GM12878 (cell line): ENCODE data around the gene GNLY. TPM values are rescaled to one million over a fixed set of nuclear protein-coding genes. Genes with fewer than 3 reads are reported as not detected.
A peak's percentile ranks its signal among the peaks of the same experiment; 100 is the strongest.

Source experiments
- ATAC-seq: fragments of 200-7000 bp; cut with Tn5 transposase; 3 replicates; pipeline ENCODE4 v1.9.1; 2020; ENCODE audit warnings: mild to moderate bottlenecking, moderate library complexity
- BruUV-seq: library from RNA; stranded (reverse); fragments of 400-500 nt; replicated peaks from 2 replicates; lab custom pipeline; 2021; lab: Mats Ljungman, UMichigan
- CTCF ChIA-PET: fragments of 300-600 bp; sonication (Branson Sonifier 250); formaldehyde crosslinking; extraction: SDS; loops from one replicate; lab custom pipeline; 2021; ENCODE audit warnings: inconsistent platforms; lab: Yijun Ruan, JAX
- POLR2A ChIA-PET: fragments of 350-600 bp; formaldehyde crosslinking; extraction: SDS; loops from one replicate; lab custom pipeline; 2021; ENCODE audit warnings: inconsistent platforms; lab: Charles Lee
- RAD21 ChIA-PET: fragments of 300-600 bp; sonication (Branson Sonifier 250); formaldehyde crosslinking; loops from one replicate; lab custom pipeline; 2023; ENCODE audit warnings: antibody characterized with exemption; ENCODE audit not compliant: unreplicated experiment; lab: Charles Lee
- SMC1A ChIA-PET: fragments of 300-600 bp; sonication (Branson Sonifier 250); formaldehyde crosslinking; loops from one replicate; lab custom pipeline; 2023; ENCODE audit not compliant: unreplicated experiment, uncharacterized antibody; lab: Charles Lee
- DNase-seq: peaks from one replicate; pipeline ENCODE4 v3.0.0-alpha.2; 2011; ENCODE audit warnings: low read depth, low spot score
- FAIRE-seq: peaks from 3 replicates; lab custom pipeline; 2011; peaks lifted over from hg19 to GRCh38; lab: Jason Lieb, UNC
- H2AFZ ChIP-seq: 2 replicates; pipeline ENCODE4 v1.6.0; 2011; ENCODE audit warnings: low read depth, low read length, control low read depth; ENCODE audit not compliant: control insufficient read depth
- H3K27ac ChIP-seq: 2 replicates; pipeline ENCODE4 v1.5.1; 2011; ENCODE audit warnings: control low read depth; ENCODE audit not compliant: control insufficient read depth, insufficient read depth
- H3K27me3 ChIP-seq, 2 experiments: replicated peaks in 1 of 2; 2 replicates each; pipeline versions ENCODE4 v1.6.0 to v1.6.1; 2011; ENCODE audit warnings: low read length in 1 of 2; ENCODE audit not compliant: control insufficient read depth in 2 of 2, insufficient read depth in 2 of 2
- H3K36me3 ChIP-seq, 2 experiments: 2 replicates each; pipeline ENCODE4 v1.5.1; 2011; ENCODE audit warnings: low read length in 1 of 2; ENCODE audit not compliant: control insufficient read depth in 2 of 2, insufficient read depth in 2 of 2
- H3K4me1 ChIP-seq: 2 replicates; pipeline ENCODE4 v1.6.1; 2011; ENCODE audit warnings: mild to moderate bottlenecking, low read length, moderate library complexity, mixed read lengths; ENCODE audit not compliant: control insufficient read depth, insufficient read depth
- H3K4me2 ChIP-seq: 2 replicates; pipeline ENCODE4 v1.6.0; 2011; ENCODE audit warnings: control low read depth; ENCODE audit not compliant: control insufficient read depth, insufficient read depth
- H3K4me3 ChIP-seq: fragments of 200-600 bp; sonication (generic); 2 replicates; pipeline ENCODE4 v1.5.1; 2016
- H3K79me2 ChIP-seq: 2 replicates; pipeline ENCODE4 v1.6.0; 2011; ENCODE audit warnings: low read length; ENCODE audit not compliant: control insufficient read depth, insufficient read depth
- H3K9ac ChIP-seq: 2 replicates; pipeline ENCODE4 v1.8.0; 2011; ENCODE audit warnings: low read length, control low read depth, mixed read lengths; ENCODE audit not compliant: control insufficient read depth, insufficient read depth
- H3K9me3 ChIP-seq: replicated peaks from 3 replicates; pipeline ENCODE4 v1.5.1; 2011; ENCODE audit warnings: mild to moderate bottlenecking, low read length; ENCODE audit not compliant: control insufficient read depth, insufficient read depth
- H4K20me1 ChIP-seq: 2 replicates; pipeline ENCODE4 v1.6.0; 2011; ENCODE audit not compliant: control insufficient read depth, insufficient read depth
- BCL11A ChIP-seq: IDR thresholded peaks from 2 replicates; pipeline ENCODE4 v1.6.1; 2011; ENCODE audit warnings: low read depth, low read length
- HDAC2 ChIP-seq: fragments of 200-600 bp; sonication (generic); IDR thresholded peaks from 2 replicates; pipeline ENCODE4 v1.6.1; 2017
- MYB ChIP-seq: fragments of 150-350 bp; IDR thresholded peaks from 2 replicates; pipeline ENCODE4 v1.6.1; 2014; ENCODE audit warnings: mild to moderate bottlenecking, low read depth, low read length, borderline replicate concordance
- NFYB ChIP-seq: IDR thresholded peaks from 2 replicates; pipeline ENCODE4 v1.6.1; 2011; ENCODE audit warnings: low read depth, mild to moderate bottlenecking, low read length, improper control_type of control experiment, moderate library complexity; ENCODE audit not compliant: insufficient read depth
- POU2F2 ChIP-seq: IDR thresholded peaks from 3 replicates; pipeline ENCODE4 v1.6.1; 2011; ENCODE audit warnings: low read depth, mild to moderate bottlenecking, low read length, borderline replicate concordance
- ZNF24 ChIP-seq: fragments of 450-650 bp; IDR thresholded peaks from 2 replicates; pipeline ENCODE4 v1.6.1; 2017; ENCODE audit warnings: antibody characterized with exemption, mild to moderate bottlenecking
- WGBS: methylation state at CpG from one replicate; pipeline ENCODE4 v1.1.6; 2016; ENCODE audit warnings: low lambda C conversion rate; ENCODE audit not compliant: insufficient replicate concordance, insufficient coverage; ENCODE audit errors: missing lambda C conversion rate; 5-methylcytosine and 5-hydroxymethylcytosine counted together
- in situ Hi-C: fragments of 300-500 bp; cut with MboI; formaldehyde crosslinking; loops from 9 replicates; pipeline ENCODE4 v1.14.3; 2018; ENCODE audit warnings: mixed read lengths
- intact Hi-C: fragments of 100-400 bp; cut with micrococcal nuclease; formaldehyde crosslinking; loops from one replicate; pipeline ENCODE4 v1.14.2; 2022; ENCODE audit not compliant: unreplicated experiment
- polyA plus RNA-seq, 11 experiments: library from polyadenylated mRNA; depleted of rRNA in 4 of 11; unstranded in 6 of 11; stranded (reverse) in 5 of 11; fragments of >200 nt; fragmentation: Nextera tagmentation in 4 of 11; fragmentation: Illumina TruSeq in 1 of 11; extraction: Ambion mirVana in 4 of 11; extraction: Trizol in 1 of 11; gene quantifications; 1 replicate in 1 of 11; 2 replicates in 10 of 11; pipeline versions ENCODE4 v1.2.1 to v1.2.3, GENCODE V29; 2011 to 2016; ENCODE audit warnings: inconsistent platforms in 2 of 11, missing spikeins in 2 of 11, low read depth in 1 of 11
- total RNA-seq, 4 experiments: library from RNA; depleted of rRNA in 3 of 4; stranded (reverse); fragments of >200 nt in 3 of 4; fragmentation: Illumina TruSeq in 1 of 4; extraction: Trizol in 1 of 4; gene quantifications; 2 replicates each; pipeline versions ENCODE4 v1.2.1 to v1.2.3, GENCODE V29; 2013 to 2021

Gene GNLY
- total and polyA plus RNA-seq, 10 of the 15 experiments (the other 5 are each of a cell fraction or from before 2014, with no cell fraction given) = 0.18 to 0.42 TPM; not detected in 8

GRCh38 chr2:85736456-85737355 lies 42.5 kb downstream of the GNLY start:
- SMC1A ChIA-PET = interaction anchor here (0.7 to 2.6 kb wide), 7 partner anchors 9 to 77 kb away, joined by 3 to 9 read pairs (median 3); no protein-coding TSS in a partner anchor
- 9% methylated on average over 7 of the region's 7 CpGs for WGBS

GRCh38 chr2:85737481-85737880 lies 43.3 kb downstream of the GNLY start:
- TF ChIP-seq HDAC2 = no peak
- TF ChIP-seq NFYB = 0 out of 2 replicates have a peak, but pooled peaks have one; percentile 33
- H3K9ac ChIP-seq = no peak overlapping the region
- WGBS = 25% methylated on average over 4 of the region's 4 CpGs
- BruUV-seq = no TSS peak
- H3K36me3 ChIP-seq = no peaks in the 10 kb centered on the region
- DNase-seq = no peak
- peaks cover 0 to 10% of the 10 kb centered on the region in 2 experiments; a peak in 2 of 4 replicates for H3K27me3 ChIP-seq
- H3K27ac ChIP-seq = no peak overlapping the region
- SMC1A ChIA-PET = interaction anchor here (1.4 to 2.6 kb wide), 4 partner anchors 8 to 76 kb away, joined by 3 to 9 read pairs (median 4); no protein-coding TSS in a partner anchor
- H3K79me2 ChIP-seq = no peaks in the 10 kb centered on the region
- no peak overlapping the region for H3K4me3 ChIP-seq
- POLR2A ChIA-PET = interaction anchor here (0.5 to 1.3 kb wide), 3 partner anchors 8 to 714 kb away, joined by 3 to 7 read pairs (median 4); no protein-coding TSS in a partner anchor
- no peak overlapping the region for H2AFZ ChIP-seq
- intact Hi-C loops (no loop called here), in situ Hi-C loops (loop anchor here (10.0 kb wide), 1 partner anchor 337 kb away; no protein-coding TSS in a partner anchor)
- CTCF ChIA-PET = interaction anchor here (1.0 to 6.8 kb wide), 4 partner anchors 9 to 76 kb away, joined by 5 to 45 read pairs (median 6); no protein-coding TSS in a partner anchor
- no peak for ATAC-seq
- H4K20me1 ChIP-seq = no peaks in the 10 kb centered on the region
- H3K9me3 ChIP-seq = no peaks in the 10 kb centered on the region; the same call in 2 of the 3 replicates
- FAIRE-seq = no peak
- no peak overlapping the region for H3K4me2 ChIP-seq
- H3K4me1 ChIP-seq = no peaks in the 10 kb centered on the region
- RAD21 ChIA-PET = interaction anchor here (1.6 to 5.3 kb wide), 2 partner anchors 8 to 13 kb away, joined by 3 to 20 read pairs; no protein-coding TSS in a partner anchor

More at GRCh38 chr2:85736456-85737355, 42.5 kb downstream of the GNLY start:
- Histone ChIP-seq H2AFZ (no peak overlapping the region), H3K27me3 (peaks cover 0 to 10% of the 10 kb centered on the region in 2 experiments; a peak in 2 of 4 replicates), H3K79me2 (no peaks in the 10 kb centered on the region), H3K4me1 (no peaks in the 10 kb centered on the region; the same call in 1 of the 2 replicates), H3K36me3 (no peaks in the 10 kb centered on the region), H3K9ac (no peak overlapping the region), H3K27ac (no peak overlapping the region), H3K4me2 (no peak overlapping the region), H3K9me3 (no peaks in the 10 kb centered on the region; the same call in 2 of the 3 replicates), H3K4me3 (no peak overlapping the region), H4K20me1 (no peaks in the 10 kb centered on the region)
- DNase-seq (no peak), FAIRE-seq (no peak), ATAC-seq (peak; percentile 25; the same call in 2 of the 3 replicates)
- TF ChIP-seq ZNF24 = no peak
- TF ChIP-seq MYB = no peak
- peak; percentile 27; the same call in 1 of the 3 replicates for TF ChIP-seq POU2F2
- no peak for TF ChIP-seq BCL11A
- in situ Hi-C loops = loop anchor here (10.0 kb wide), 1 partner anchor 338 kb away; no protein-coding TSS in a partner anchor
- RAD21 ChIA-PET = interaction anchor here (1.4 to 5.3 kb wide), 3 partner anchors 7 to 12 kb away, joined by 3 to 20 read pairs (median 6); no protein-coding TSS in a partner anchor
- BruUV-seq = no TSS peak
- CTCF ChIA-PET = interaction anchor here (0.8 to 6.8 kb wide), 11 partner anchors 8 to 342 kb away, joined by 3 to 45 read pairs (median 5); no protein-coding TSS in a partner anchor
- intact Hi-C loops = no loop called here
- POLR2A ChIA-PET = interaction anchor here (0.6 to 1.3 kb wide), 4 partner anchors 9 to 146 kb away, joined by 3 to 7 read pairs (median 4); no protein-coding TSS in a partner anchor
